NB4 (cell line): ENCODE measurements around the gene LRRK1.

Source experiments
- DNase-seq: peaks from one replicate; pipeline ENCODE4 v3.0.0; 2010; ENCODE audit warnings: low read depth
- H3K4me3 ChIP-seq: one replicate; pipeline ENCODE4 v1.5.1; 2011; ENCODE audit warnings: mild to moderate bottlenecking, low read depth, low read length, moderate library complexity
- CTCF ChIP-seq: IDR thresholded peaks from one replicate; pipeline ENCODE4 v1.5.1; 2012; ENCODE audit warnings: low read depth, low read length
- MAX ChIP-seq: IDR thresholded peaks from 2 replicates; pipeline ENCODE4 v1.6.1; 2011; ENCODE audit warnings: low read depth, low read length
- MYC ChIP-seq: IDR thresholded peaks from 2 replicates; pipeline ENCODE4 v1.6.1; 2011; ENCODE audit warnings: low read depth, low read length
- POLR2A ChIP-seq: IDR thresholded peaks from 2 replicates; pipeline ENCODE4 v1.6.1; 2011; ENCODE audit warnings: mild to moderate bottlenecking; ENCODE audit not compliant: insufficient read length; ENCODE audit errors: extremely low read depth

LRRK1 gene

GRCh38 chr15:100959066-100960050 is 40.2 kb downstream of the LRRK1 start:
- DNase-seq = no peak
- TF ChIP-seq MAX (no peak), POLR2A (no peak), MYC (no peak), CTCF (no peak)
- H3K4me3 ChIP-seq = no peak overlapping the region

- H3K4me3 ChIP-seq = no peak overlapping the region
- TF ChIP-seq MAX (no peak), POLR2A (no peak), CTCF (no peak), MYC (no peak)
- DNase-seq = no peak
Observed at GRCh38 chr15:100966997-100967396, 47.8 kb downstream of the LRRK1 start.

GRCh38 chr15:100968050-100968966 is 49.2 kb downstream of the LRRK1 start:
- DNase-seq = no peak
- no peak for TF ChIP-seq POLR2A
- TF ChIP-seq CTCF = no peak
- no peak for TF ChIP-seq MAX
- TF ChIP-seq MYC = no peak
- H3K4me3 ChIP-seq = no peak overlapping the region

- H3K4me3 ChIP-seq = no peak overlapping the region
- DNase-seq = no peak
- TF ChIP-seq POLR2A (no peak), MYC (no peak), CTCF (no peak), MAX (no peak)
Observed at GRCh38 chr15:100972975-100973350, 53.8 kb downstream of the LRRK1 start.

- H3K4me3 ChIP-seq = no peak overlapping the region
- DNase-seq = no peak
- TF ChIP-seq MYC (no peak), MAX (no peak), CTCF (no peak), POLR2A (no peak)
Observed at GRCh38 chr15:100973351-100974111, 54.4 kb downstream of the LRRK1 start.
